GM21526 (cell line): ENCODE results near the gene NPC1.

ENCODE experiments used
- ATAC-seq: cut with Tn5 transposase; IDR thresholded peaks from one replicate; pipeline ENCODE4 v1.9.1; 2021; ENCODE audit warnings: moderate library complexity; ENCODE audit not compliant: unreplicated experiment, low FRiP score

NPC1 gene

GRCh38 chr18:23612434-23613090 is 26.3 kb upstream of the NPC1 start:
- ATAC-seq = no peak

GRCh38 chr18:23609390-23610023 is 23.2 kb upstream of the NPC1 start:
- ATAC-seq = no peak

- no peak for ATAC-seq
Measured at GRCh38 chr18:23608211-23608610, 21.9 kb upstream of the NPC1 start.

- ATAC-seq = no peak
Measured at GRCh38 chr18:23605941-23606340, 19.6 kb upstream of the NPC1 start.

GRCh38 chr18:23599809-23600208 is 13.5 kb upstream of the NPC1 start:
- ATAC-seq = no peak

GRCh38 chr18:23596183-23596582 is 9.9 kb upstream of the NPC1 start:
- no peak for ATAC-seq

GRCh38 chr18:23595591-23595990 is 9.3 kb upstream of the NPC1 start:
- no peak for ATAC-seq

GRCh38 chr18:23593720-23594119 is 7.4 kb upstream of the NPC1 start:
- ATAC-seq = no peak

- no peak for ATAC-seq
Measured at GRCh38 chr18:23592911-23593310, 6.6 kb upstream of the NPC1 start.

GRCh38 chr18:23591011-23591410 is 4.7 kb upstream of the NPC1 start:
- no peak for ATAC-seq

GRCh38 chr18:23588836-23589560 is 2.7 kb upstream of the NPC1 start:
- ATAC-seq = no peak

- no peak for ATAC-seq
Measured at GRCh38 chr18:23587220-23587642, 925 bp upstream of the NPC1 start.

- ATAC-seq = no peak
Measured at GRCh38 chr18:23585897-23586248, 433 bp downstream of the NPC1 start.

- no peak for ATAC-seq
Measured at GRCh38 chr18:23585007-23585871, 1.1 kb downstream of the NPC1 start.

GRCh38 chr18:23584019-23584983 is 2.0 kb downstream of the NPC1 start:
- no peak for ATAC-seq

GRCh38 chr18:23583071-23583865 is 3.0 kb downstream of the NPC1 start:
- ATAC-seq = no peak

GRCh38 chr18:23580677-23581367 is 5.5 kb downstream of the NPC1 start:
- no peak for ATAC-seq

- no peak for ATAC-seq
Measured at GRCh38 chr18:23578891-23579653, 7.2 kb downstream of the NPC1 start.
